Activated gamma-delta T cell (primary cell): ENCODE results near the gene C4orf50.
"Not testable (repeated sequence)": the region's sequence is repeated elsewhere in the genome, so short reads cannot be mapped to it uniquely, and the experiment has no call there.

ENCODE experiments used
- DNase-seq: peaks from one replicate; lab custom pipeline; 2025; lab: John Stamatoyannopoulos, UW

The C4orf50 gene

GRCh38 chr4:5969336-5969735 is 48.9 kb downstream of the C4orf50 start:
- DNase-seq: no peak

- DNase-seq: no peak
These were observed 50.0 kb downstream of the C4orf50 start for GRCh38 chr4:5968246-5968645.

DNA sequence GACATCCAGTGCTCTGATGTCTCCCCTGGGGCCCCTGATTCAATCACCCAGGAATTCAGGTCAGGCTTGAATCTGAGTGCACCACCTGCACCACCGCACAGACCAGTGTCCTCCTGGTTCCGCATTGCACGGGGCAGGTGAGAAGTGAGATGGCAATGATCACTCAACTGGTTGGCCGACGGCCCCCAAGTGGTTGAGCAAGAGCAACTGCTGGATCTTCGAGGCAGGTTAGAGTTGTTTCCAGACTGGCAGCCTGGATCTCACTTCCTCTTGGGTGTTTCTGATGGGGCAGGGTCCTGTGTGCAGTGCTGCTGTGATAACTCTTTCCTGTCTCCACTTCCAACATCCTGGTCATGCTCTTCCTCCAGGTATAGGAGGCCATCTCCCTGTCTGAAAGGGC is 50.4 kb downstream of the C4orf50 start:
- no peak for DNase-seq

DNA sequence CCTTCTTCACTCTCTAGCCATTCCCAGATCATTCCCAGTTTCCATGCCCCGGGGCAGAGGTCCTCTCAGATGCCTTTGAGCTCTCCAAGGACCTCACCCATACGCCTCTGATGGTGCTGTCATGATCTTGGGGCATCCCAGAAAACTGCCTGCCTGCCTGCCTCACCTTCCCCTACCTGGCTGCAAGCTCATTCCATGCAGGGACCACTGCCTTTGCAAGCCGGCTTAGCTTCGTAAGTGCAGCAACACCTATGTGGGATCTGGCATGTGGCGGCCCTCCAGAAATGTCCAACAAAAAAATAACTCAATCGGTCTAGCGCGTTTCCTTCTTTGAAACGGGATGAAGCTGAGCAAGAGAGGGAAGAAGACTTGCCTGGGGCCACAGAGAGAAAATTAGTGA is 53.0 kb downstream of the C4orf50 start:
- DNase-seq: no peak

GRCh38 chr4:5964030-5964429 is 54.2 kb downstream of the C4orf50 start:
- DNase-seq: no peak

GRCh38 chr4:5963611-5964010 is 54.6 kb downstream of the C4orf50 start:
- no peak for DNase-seq

GRCh38 chr4:5962416-5962815 is 55.8 kb downstream of the C4orf50 start:
- no peak for DNase-seq

DNA sequence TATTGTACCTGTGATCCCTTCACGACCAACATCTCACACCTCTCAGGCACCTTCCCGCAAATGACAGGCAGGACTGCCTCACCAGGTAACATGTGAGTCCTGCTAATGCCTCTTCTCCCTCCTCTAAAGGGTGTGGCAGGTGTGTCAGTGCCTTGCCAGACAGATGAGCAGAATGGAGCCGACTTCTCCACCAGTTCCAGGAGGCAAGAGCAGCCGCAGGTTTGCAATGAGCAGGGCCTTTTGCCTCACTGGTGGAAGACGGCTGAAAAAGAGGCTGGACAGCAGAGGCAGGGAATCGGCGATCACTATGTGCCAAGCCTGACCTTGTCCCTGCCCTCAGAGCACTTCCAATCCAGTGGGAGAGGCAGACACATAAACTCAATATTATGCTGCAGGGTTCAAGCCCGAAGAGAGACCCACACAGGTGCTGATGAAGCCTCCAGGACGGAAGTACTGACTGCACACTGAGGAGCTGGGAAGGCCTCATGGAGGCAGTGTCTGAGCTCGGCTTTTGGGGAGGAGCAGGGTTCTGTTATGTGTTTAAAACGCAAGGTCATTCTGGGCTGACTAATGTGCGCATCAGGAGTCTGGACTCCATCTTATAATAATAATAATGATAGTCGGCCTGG is 57.9 kb downstream of the C4orf50 start:
- no peak for DNase-seq

DNA sequence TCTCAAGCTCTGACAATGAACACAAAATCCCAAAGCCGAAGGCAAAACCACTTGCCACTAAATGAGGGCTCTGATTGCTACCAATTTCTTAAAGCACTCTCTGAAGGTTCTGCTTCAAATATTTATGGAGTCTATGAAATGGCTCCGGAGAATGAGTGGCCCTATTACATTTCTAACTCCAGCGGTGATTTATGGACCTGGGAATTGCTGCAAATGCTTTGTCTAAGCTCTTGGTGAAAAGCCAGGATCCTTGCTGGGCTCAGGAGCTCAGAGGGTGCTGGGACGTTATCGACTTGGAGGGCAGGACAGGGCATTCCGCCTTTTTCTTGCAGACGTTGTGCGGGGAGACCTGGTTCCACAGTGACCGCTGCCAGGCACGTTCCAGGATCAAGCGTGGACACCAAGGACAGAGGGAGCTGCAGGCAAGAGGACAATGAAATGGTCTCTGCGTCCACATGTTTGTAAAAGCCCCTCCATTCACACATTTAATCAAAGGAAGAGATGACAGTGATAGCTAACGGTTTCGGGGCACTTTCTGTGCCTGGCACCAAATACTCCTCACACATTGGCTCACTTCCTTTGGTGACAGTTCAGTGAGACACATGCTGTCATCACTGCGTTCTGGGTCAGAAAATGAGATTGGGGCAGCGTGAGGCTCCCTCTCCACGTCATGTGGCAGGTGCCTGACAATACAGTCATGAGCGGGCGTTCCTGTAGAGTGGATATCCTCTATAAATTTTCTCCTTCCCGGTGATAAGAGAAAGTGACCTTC is 58.8 kb downstream of the C4orf50 start:
- no peak for DNase-seq

DNA sequence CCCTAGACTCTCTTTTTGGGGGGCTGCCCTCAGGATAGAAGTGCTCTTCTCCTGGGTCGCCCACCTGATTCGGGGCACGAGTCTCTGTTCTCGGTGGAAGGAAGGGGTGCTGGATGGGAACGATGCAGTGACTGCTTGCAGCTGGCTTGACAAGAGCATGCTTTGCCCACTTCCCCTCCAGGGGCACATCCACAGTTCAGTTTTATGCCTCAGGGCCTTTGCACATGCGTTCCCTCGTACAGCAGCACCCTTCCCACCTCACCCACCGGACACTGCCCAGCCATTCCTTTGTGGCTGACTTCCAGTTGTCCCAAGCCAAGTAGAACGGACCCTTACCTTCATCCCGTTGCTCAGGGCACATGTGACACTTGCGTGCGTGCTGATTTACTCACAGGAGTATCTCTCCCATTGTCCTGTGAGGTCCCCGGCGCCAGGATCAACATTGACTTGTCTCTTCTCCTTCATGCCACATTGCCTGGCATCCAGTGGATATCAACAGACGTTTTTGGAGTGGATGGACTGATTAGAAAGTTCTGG is 60.0 kb downstream of the C4orf50 start:
- DNase-seq: no peak

DNA sequence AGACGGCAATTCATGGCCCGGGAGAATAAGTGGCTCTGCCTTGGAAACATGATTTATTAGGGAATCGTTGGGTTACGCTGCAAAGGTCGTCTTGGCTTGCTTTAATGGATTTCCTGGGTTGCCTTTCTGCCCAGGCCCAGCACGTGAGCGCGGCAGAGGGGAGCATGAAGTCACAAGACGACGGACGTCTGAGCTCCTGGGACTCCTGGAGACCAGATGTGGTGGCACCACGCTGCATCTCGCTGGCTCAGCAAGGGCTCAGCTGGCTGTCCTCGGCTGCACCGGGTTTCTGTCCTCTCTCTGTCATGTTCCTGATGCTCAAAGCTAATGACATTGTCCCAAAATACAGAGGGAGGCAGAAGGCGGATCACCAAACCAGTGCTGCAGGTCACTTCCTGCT is 61.2 kb downstream of the C4orf50 start:
- no peak for DNase-seq

DNA sequence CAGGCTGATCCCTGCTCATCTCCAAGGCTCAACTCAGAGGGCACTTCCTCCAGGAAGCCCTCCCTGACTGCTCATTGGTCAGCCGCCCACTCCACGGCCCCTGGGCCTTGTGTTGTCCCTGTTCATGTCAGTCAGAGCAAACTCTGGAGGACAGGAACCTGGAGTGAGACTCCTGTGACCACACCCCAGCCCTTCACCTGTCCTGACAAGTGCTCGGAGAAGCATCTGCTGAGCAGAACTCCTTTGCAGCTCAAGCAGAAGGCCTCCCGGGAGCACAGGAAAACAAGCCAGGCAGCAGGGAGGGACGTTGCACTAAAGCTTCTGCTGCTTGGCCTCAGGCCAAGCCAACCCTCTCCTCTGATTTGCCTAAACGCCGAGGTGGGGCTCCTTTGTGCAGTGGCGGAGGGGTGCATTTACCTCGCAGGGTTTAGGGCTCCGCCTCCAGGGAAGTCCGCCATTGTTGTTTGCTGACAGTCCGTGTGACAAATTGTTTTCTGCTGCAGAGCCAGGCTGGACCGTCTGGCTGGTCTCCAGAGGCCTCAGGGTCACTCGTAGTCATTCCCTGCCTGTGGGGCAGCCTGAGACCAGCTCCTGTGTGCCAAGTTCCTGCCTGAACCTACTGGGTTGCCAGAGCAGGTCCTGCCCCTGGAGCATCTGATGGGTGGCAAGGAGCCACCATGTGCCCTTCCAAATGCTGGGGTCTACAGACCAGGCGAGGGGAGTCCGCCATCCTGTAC is 61.8 kb downstream of the C4orf50 start:
- DNase-seq: no peak

DNA sequence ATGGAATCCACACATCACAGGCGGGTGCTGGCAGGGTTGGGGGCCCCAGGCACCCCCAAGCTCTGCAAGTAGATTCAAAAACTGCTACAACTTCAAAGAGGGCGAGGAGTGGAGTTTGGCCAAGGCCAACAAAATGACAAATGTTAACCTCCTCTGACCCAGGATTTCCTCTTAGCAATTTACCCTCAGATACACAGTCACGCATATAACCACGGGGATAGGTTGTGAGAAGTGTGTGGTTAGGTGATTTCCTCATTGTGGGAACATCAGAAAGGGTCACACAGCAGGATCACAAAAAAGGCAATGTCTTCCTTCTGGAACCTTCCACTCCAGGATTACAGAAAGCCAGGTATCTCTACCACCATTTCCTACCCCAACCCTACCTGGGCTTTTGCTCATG is 62.4 kb downstream of the C4orf50 start:
- DNase-seq: no peak

GRCh38 chr4:5955201-5955821 is 62.9 kb downstream of the C4orf50 start:
- DNase-seq: no peak

DNA sequence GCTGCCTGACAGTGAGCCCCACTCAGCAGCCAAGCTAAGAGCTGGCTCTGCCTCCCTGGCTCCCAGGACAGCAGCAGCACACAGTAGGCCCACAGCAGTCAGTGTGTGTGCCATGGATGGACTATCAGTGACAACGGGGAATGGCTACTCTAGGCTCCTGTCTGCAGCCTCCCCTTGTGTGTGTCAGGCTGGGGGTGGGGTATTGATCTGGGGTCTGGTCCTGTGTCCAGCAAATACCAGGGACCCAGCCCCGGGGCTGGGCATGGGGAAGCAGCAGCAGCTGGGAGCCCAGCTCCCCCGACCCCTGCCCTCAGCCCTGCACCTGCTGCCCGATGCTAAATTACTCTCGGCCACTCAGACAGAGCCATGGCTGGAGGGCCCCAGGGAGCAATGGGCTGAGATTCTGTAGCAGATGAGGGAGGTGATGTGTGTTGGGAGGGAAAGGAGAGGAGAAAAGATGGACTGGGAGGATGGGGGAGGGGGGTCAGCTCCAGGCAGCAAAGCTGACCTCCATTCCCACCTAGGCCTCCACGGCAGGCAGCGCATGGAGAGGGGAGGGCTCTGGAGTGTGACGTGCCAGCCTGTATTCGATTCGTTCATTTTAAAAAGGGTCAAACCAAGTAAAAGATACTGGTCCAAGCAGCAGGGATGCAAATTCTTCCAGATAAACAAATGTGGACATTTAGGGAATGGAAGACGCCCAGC is 64.0 kb downstream of the C4orf50 start:
- DNase-seq: no peak

- no peak for DNase-seq
These were observed 65.0 kb downstream of the C4orf50 start for GRCh38 chr4:5952975-5953951.

DNA sequence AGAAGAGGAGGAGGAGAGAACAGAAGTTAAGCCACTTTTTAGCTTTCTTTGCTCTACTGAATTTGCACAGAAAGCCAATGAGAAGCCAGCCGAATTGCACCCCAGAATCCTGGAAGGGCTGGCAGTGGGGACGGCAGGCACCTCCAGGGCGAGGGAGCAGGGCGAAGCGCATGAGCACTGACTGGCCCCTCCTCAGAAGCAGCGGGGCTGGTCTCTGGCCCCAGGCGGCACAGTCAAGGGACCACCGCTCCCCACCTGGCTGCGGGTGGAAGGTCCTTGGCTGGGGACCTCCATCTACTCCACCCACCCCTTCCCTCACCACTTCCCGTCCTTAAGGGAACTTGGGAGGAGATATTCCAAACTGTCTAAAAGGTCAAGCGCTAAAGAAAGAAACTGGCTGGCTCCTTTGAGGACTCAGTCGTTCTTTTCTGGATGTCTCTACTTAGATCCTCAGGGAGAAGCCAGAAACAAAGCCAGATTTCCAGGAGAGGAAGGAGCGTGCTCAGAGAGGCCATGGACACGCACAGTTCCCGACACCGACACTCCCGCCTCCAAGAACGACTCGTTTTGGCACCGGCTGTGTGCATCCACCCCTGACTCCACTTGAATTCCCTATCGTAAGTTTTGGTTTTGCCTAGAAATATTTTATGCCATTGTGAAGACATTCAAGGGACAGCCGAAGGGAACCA is 65.8 kb downstream of the C4orf50 start:
- no peak for DNase-seq

DNA sequence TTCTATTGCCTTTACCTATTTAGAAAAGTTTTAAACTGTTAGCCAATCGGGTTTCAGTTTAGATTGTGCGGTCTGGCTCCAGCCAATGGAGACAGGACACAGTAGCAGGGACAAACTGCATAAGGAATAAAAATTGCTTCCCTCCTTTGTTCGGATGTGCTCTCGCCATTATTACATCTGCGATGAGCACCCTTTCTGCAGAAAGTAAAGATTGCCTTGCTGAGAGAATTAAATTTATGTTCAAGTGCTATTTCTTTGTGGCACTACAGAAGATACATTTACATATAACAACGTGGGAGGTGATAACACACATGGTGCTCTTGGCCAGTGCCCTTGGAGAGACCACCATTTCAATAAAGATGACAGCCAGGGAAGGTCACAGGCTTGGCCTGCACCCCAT is 71.6 kb downstream of the C4orf50 start:
- DNase-seq: not testable (repeated sequence)

- DNase-seq: no peak
These were observed 72.3 kb downstream of the C4orf50 start for GRCh38 chr4:5945936-5946335.

DNA sequence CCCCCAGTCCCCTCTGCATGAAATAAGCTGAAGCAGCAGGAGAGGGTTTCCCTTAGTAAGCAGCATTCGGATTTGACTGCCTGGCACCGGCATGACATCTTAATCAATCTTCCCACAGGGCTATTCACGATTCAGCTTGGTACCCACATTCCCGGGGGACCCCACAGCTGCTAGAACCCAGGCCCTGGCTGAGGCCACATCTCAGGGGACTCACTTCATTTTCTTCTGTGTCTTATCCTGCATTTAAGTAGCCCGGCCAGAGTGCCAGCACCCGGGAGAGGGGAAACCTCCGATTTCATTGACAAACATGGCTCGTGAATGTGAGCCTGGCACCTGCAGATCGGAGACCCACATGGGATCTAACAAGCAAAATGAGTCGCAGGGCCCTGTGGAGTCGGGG is 73.1 kb downstream of the C4orf50 start:
- DNase-seq: no peak
